Breast epithelium (tissue), 3 donors: ENCODE measurements around the gene LPAR4.

ENCODE experiments used
- POLR2A ChIP-seq: fragments of 450-650 bp; IDR thresholded peaks from one replicate; pipeline ENCODE4 v1.6.1; 2016; ENCODE audit warnings: antibody characterized with exemption, mild to moderate bottlenecking, moderate library complexity
- TF ChIP-seq, protein P1 (sequence below), 3 donors: fragments of 450-650 bp; IDR thresholded peaks; one replicate each; pipeline ENCODE4 v1.5.1; 2016 to 2017; ENCODE audit warnings: antibody characterized with exemption in 3 of 3, mild to moderate bottlenecking in 3 of 3, moderate library complexity in 3 of 3

GRCh38 chrX:78746496-78746895, 1.0 kb upstream of the LPAR4 start:
- no peak for TF ChIP-seq POLR2A
- TF ChIP-seq, protein P1, sequence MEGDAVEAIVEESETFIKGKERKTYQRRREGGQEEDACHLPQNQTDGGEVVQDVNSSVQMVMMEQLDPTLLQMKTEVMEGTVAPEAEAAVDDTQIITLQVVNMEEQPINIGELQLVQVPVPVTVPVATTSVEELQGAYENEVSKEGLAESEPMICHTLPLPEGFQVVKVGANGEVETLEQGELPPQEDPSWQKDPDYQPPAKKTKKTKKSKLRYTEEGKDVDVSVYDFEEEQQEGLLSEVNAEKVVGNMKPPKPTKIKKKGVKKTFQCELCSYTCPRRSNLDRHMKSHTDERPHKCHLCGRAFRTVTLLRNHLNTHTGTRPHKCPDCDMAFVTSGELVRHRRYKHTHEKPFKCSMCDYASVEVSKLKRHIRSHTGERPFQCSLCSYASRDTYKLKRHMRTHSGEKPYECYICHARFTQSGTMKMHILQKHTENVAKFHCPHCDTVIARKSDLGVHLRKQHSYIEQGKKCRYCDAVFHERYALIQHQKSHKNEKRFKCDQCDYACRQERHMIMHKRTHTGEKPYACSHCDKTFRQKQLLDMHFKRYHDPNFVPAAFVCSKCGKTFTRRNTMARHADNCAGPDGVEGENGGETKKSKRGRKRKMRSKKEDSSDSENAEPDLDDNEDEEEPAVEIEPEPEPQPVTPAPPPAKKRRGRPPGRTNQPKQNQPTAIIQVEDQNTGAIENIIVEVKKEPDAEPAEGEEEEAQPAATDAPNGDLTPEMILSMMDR (IDR thresholded peaks at IDR 0.05): no peak
